BE2C (cell line): Measurements from ENCODE around the gene ABHD12B.
A peak's percentile ranks its signal among the peaks of the same experiment; 100 is the strongest.

Experiments used
- DNase-seq: peaks from one replicate; pipeline ENCODE4 v3.0.0-alpha.2; 2020
- H3K27me3 ChIP-seq: fragments of 250-450 bp; sonication (Bioruptor Pico); 2 replicates; pipeline ENCODE4 v1.5.1; 2020; ENCODE audit warnings: mild to moderate bottlenecking
- H3K36me3 ChIP-seq: fragments of 250-450 bp; sonication (Bioruptor Pico); 2 replicates; pipeline ENCODE4 v1.5.1; 2020; ENCODE audit warnings: mild to moderate bottlenecking
- H3K4me1 ChIP-seq: fragments of 250-450 bp; sonication (Bioruptor Pico); 2 replicates; pipeline ENCODE4 v1.5.1; 2020
- H3K4me3 ChIP-seq: 2 replicates; pipeline ENCODE4 v1.5.1; 2011; ENCODE audit warnings: low read depth, low read length
- H3K9me3 ChIP-seq: fragments of 250-450 bp; sonication (Bioruptor Pico); 2 replicates; pipeline ENCODE4 v1.5.1; 2020
- CTCF ChIP-seq: IDR thresholded peaks from 2 replicates; pipeline ENCODE4 v1.5.1; 2012; ENCODE audit warnings: mild to moderate bottlenecking, low read depth, low read length

Gene ABHD12B

DNA sequence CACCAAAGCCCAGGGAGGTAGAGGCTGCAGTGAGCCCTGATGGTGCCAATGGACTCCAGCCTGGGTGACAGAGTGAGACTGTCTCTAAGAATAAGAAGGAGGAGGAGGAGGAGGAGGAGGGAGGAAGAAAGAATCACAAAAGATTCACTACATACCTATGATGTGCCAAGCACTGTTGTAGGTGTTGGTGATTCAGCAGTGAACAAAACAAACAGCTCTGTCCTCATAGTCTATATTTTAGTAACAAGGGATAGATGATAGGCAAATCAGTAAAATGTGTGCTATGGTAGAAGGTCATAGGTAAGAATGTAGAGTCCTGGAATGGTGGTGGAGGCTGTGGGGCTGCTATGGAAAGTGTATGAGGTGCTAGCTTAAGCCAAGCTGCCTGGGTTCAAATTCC, 18.0 kb upstream of the ABHD12B start:
- Histone ChIP-seq H3K4me3 (no peak overlapping the region), H3K27me3 (no peaks in the 10 kb centered on the region), H3K4me1 (no peaks in the 10 kb centered on the region), H3K9me3 (no peaks in the 10 kb centered on the region), H3K36me3 (no peaks in the 10 kb centered on the region)
- no peak for DNase-seq
- TF ChIP-seq CTCF = no peak

DNA sequence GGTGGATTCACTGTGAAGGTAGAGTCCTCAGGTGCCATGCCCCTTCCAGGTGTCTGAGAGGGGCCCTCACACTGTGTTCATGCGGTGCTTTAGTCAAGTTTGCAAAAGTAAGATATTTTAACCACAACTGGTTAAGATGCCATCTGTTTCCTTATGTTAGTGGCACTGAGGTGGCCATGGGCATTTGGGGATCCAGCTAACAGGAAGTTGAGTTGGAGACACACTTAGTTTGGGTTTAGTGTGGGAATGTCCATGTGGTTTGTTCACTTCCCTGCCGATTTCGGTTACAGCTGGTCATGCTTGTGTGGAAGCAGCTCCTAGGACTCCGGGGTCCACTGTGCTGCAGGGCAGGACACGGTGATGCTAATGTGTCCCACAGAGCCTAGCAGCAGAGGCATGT, 17.3 kb upstream of the ABHD12B start:
- TF ChIP-seq CTCF = no peak
- DNase-seq = no peak
- H3K4me1 ChIP-seq = no peaks in the 10 kb centered on the region
- no peak overlapping the region for H3K4me3 ChIP-seq
- no peaks in the 10 kb centered on the region for H3K27me3 ChIP-seq
- no peaks in the 10 kb centered on the region for H3K36me3 ChIP-seq
- H3K9me3 ChIP-seq = no peaks in the 10 kb centered on the region

DNA sequence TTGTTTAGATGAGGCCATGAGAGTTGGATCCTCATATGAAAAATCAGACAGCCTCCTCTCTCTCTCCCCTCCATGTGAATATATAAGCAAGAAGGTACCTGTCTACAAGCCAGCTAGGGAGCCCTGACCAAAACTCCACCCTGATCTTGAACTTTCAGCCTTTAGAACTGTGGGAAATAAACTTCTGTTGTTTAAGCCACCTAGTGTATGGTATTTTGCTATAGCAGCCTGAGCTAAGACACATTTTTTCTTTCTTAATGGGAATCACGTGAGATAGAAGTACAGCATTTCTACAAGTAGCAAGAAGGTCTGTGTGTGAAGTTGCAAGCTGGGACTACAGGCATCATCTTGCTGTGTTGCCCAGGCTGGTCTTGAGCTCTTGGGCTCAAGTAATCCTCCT, 16.3 kb upstream of the ABHD12B start:
- H3K4me1 ChIP-seq = no peaks in the 10 kb centered on the region
- TF ChIP-seq CTCF = no peak
- DNase-seq = no peak
- no peaks in the 10 kb centered on the region for H3K36me3 ChIP-seq
- H3K4me3 ChIP-seq = no peak overlapping the region
- H3K27me3 ChIP-seq = no peaks in the 10 kb centered on the region
- H3K9me3 ChIP-seq = no peaks in the 10 kb centered on the region

- Histone ChIP-seq H3K4me3 (no peak overlapping the region), H3K9me3 (no peaks in the 10 kb centered on the region), H3K4me1 (no peaks in the 10 kb centered on the region), H3K27me3 (no peaks in the 10 kb centered on the region), H3K36me3 (no peaks in the 10 kb centered on the region)
- no peak for TF ChIP-seq CTCF
- DNase-seq = no peak
Measured at GRCh38 chr14:50856660-50857059, 15.2 kb upstream of the ABHD12B start.

- TF ChIP-seq CTCF = no peak
- DNase-seq = no peak
- H3K9me3 ChIP-seq = no peaks in the 10 kb centered on the region
- H3K4me3 ChIP-seq = no peak overlapping the region
- H3K36me3 ChIP-seq = no peaks in the 10 kb centered on the region
- H3K27me3 ChIP-seq = no peaks in the 10 kb centered on the region
- no peaks in the 10 kb centered on the region for H3K4me1 ChIP-seq
Measured at GRCh38 chr14:50859296-50859624, 12.6 kb upstream of the ABHD12B start.

DNA sequence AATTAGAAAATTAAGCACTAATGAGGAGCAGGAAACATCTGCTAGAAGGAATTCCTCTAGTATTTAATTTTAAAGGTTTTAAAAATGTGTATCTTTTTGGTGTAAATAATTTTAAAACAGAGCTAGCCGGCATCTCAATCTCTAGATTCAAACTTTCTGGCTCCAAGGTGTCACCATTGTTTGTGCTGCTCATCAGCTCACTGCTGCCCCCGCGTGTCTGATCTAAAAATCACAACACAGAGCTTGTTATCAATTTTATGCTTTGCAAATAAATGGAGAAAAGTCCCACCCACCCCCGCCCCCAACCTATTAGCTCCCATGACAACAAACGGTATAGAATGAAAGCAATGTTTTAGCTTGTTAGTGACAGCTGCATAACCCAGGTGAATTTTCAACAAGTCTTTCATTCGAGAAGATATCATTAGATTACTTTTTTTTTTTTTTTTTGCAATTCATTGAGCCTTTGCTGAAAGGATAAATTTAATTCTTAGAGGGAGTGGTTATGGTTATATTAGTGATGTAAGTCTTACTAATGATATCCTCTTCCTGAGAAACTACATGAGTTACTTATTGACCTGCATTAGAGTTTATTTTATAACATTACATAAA, 11.3 kb upstream of the ABHD12B start:
- Histone ChIP-seq H3K4me3 (peak overlapping the region; percentile 81), H3K4me1 (peaks cover 3% of the 10 kb centered on the region; the same call in 1 of the 2 replicates), H3K27me3 (no peaks in the 10 kb centered on the region), H3K9me3 (no peaks in the 10 kb centered on the region), H3K36me3 (no peaks in the 10 kb centered on the region)
- peak; percentile 85 for DNase-seq
- peak; percentile 78 for TF ChIP-seq CTCF
